ENCODE results near the gene ITCH. TPM values are rescaled to one million over a fixed set of nuclear protein-coding genes. Genes with fewer than 3 reads are reported as not detected.
"Not testable (repeated sequence)": the region's sequence is repeated elsewhere in the genome, so short reads cannot be mapped to it uniquely, and the experiment has no call there.

The ITCH gene
- total RNA-seq, 1 donor from 2014 or later, result 96.9 TPM

GRCh38 chr20:34389206-34389953 lies 26.3 kb downstream of the ITCH start:
- Mint-ChIP-seq H3K36me3 (ENCODE audit: low read depth) (peaks cover 17% of the 10 kb centered on the region), H3K4me1 (ENCODE audit: low read depth) (peaks cover 48% of the 10 kb centered on the region), H3K4me3 (ENCODE audit: unreplicated experiment) (peak overlapping the region; percentile 18), H3K9me3 (ENCODE audit: low read depth) (no peaks in the 10 kb centered on the region), H3K27me3 (ENCODE audit: low read depth) (no peaks in the 10 kb centered on the region), H3K27ac (ENCODE audit: unreplicated experiment) (peak overlapping the region; percentile 78)
- DNase-seq (ENCODE audit: low spot score), result no peak
- TF ChIP-seq CTCF (IDR thresholded peaks at IDR 0.05), result no peak

GRCh38 chr20:34389954-34390555 lies 27.0 kb downstream of the ITCH start:
- no peak for TF ChIP-seq CTCF (IDR thresholded peaks at IDR 0.05)
- Mint-ChIP-seq H3K27ac (ENCODE audit: unreplicated experiment) (peak overlapping the region; percentile 93), H3K27me3 (ENCODE audit: low read depth) (no peaks in the 10 kb centered on the region), H3K4me1 (ENCODE audit: low read depth) (peaks cover 48% of the 10 kb centered on the region), H3K4me3 (ENCODE audit: unreplicated experiment) (peak overlapping the region; percentile 18), H3K36me3 (ENCODE audit: low read depth) (peaks cover 21% of the 10 kb centered on the region), H3K9me3 (ENCODE audit: low read depth) (no peaks in the 10 kb centered on the region)
- no peak for DNase-seq (ENCODE audit: low spot score)

GRCh38 chr20:34396408-34396807 lies 33.3 kb downstream of the ITCH start:
- Mint-ChIP-seq H3K27me3 (ENCODE audit: low read depth) (no peaks in the 10 kb centered on the region), H3K4me3 (ENCODE audit: unreplicated experiment) (no peak overlapping the region), H3K4me1 (ENCODE audit: low read depth) (peaks cover 27% of the 10 kb centered on the region), H3K36me3 (ENCODE audit: low read depth) (peaks cover 39% of the 10 kb centered on the region), H3K27ac (ENCODE audit: unreplicated experiment) (peak overlapping the region; percentile 80), H3K9me3 (ENCODE audit: low read depth) (no peaks in the 10 kb centered on the region)
- no peak for DNase-seq (ENCODE audit: low spot score)
- no peak for TF ChIP-seq CTCF (IDR thresholded peaks at IDR 0.05)

GRCh38 chr20:34397096-34397495 lies 34.0 kb downstream of the ITCH start:
- Mint-ChIP-seq H3K27ac (ENCODE audit: unreplicated experiment) (peak overlapping the region; percentile 8), H3K36me3 (ENCODE audit: low read depth) (peaks cover 40% of the 10 kb centered on the region)
- DNase-seq (ENCODE audit: low spot score), result peak; percentile 51

GRCh38 chr20:34400776-34401175 lies 37.7 kb downstream of the ITCH start:
- H3K27me3 Mint-ChIP-seq (ENCODE audit: low read depth), result not testable (repeated sequence)

More at GRCh38 chr20:34397096-34397495, 34.0 kb downstream of the ITCH start:
- no peaks in the 10 kb centered on the region for H3K9me3 Mint-ChIP-seq (ENCODE audit: low read depth)
- H3K27me3 Mint-ChIP-seq (ENCODE audit: low read depth), result no peaks in the 10 kb centered on the region
- H3K4me3 Mint-ChIP-seq (ENCODE audit: unreplicated experiment), result no peak overlapping the region
- no peak for TF ChIP-seq CTCF (IDR thresholded peaks at IDR 0.05)
- peaks cover 30% of the 10 kb centered on the region for H3K4me1 Mint-ChIP-seq (ENCODE audit: low read depth)

More at GRCh38 chr20:34400776-34401175, 37.7 kb downstream of the ITCH start:
- not testable (repeated sequence) for H3K9me3 Mint-ChIP-seq (ENCODE audit: low read depth); H3K4me3 Mint-ChIP-seq (ENCODE audit: unreplicated experiment)
- Mint-ChIP-seq H3K4me1 (ENCODE audit: low read depth) (peaks cover 49% of the 10 kb centered on the region), H3K27ac (ENCODE audit: unreplicated experiment) (peak overlapping the region; percentile 82), H3K36me3 (ENCODE audit: low read depth) (peaks cover 34% of the 10 kb centered on the region)
- DNase-seq (ENCODE audit: low spot score), result peak; percentile 8

Measured in chondrocyte (in vitro differentiated cells).